ENCODE data around the gene NXPE3. TPM values are rescaled to one million over a fixed set of nuclear protein-coding genes. Genes with fewer than 3 reads are reported as not detected.

NXPE3 gene
- total and polyA plus RNA-seq, 2 of the 8 experiments (the other 6 are each of a cell fraction or from before 2014, with no cell fraction given): 10.9 to 22.7 TPM

DNA sequence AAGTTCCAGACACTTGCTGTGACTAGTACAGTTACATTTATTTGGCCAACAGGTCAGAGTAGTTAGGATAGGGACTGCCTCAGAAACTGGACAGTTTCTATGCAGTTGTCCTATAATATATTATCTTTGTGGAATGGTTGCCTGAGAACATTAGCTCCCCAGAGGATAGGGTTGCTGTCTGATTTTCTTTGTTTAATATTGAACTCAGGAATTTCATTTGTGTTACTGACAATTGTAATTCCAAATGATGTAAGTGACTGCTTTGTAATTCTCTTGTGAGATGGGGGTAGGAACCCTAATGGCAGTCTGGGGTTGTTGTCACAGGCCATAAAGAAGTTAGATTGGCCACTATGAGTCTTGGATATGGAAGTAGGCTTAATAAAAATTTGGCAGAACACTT is 2.2 kb downstream of the NXPE3 start:
- peaks cover 0 to 7% (median 4%) of the 10 kb centered on the region in 4 experiments; a peak in 4 of 7 replicates for H3K27me3 ChIP-seq (replicated peaks in 1 of 4; ENCODE audit: control insufficient read depth in 3 of 4, extremely low read depth in 1 of 4, insufficient read depth in 3 of 4, low read length in 3 of 4)
- no peak overlapping the region for H4K91ac ChIP-seq (replicated peaks; ENCODE audit: insufficient read length, low read length)
- no peak overlapping the region for H3K9ac ChIP-seq (replicated peaks in 1 of 4; ENCODE audit: extremely low read depth in 1 of 4, low read depth in 3 of 4, low read length in 3 of 4)
- H3K23ac ChIP-seq (ENCODE audit: insufficient read length): no peak overlapping the region
- H3K4me2 ChIP-seq (ENCODE audit: insufficient read depth in 1 of 2, low read depth in 2 of 2, low read length in 2 of 2): peak overlapping the region; percentile 77 to 96
- no peak overlapping the region for H2BK20ac ChIP-seq (ENCODE audit: low read length)
- CTCF ChIA-PET (ENCODE audit: partially characterized antibody): interaction anchor here (1.0 kb wide), 1 partner anchor 14 kb away, joined by 3 read pairs; no protein-coding TSS in a partner anchor
- H3K4ac ChIP-seq (replicated peaks; ENCODE audit: insufficient read length, low read depth, low read length): no peak overlapping the region
- H2AFZ ChIP-seq (ENCODE audit: low read length): no peak overlapping the region
- no peak overlapping the region for H4K5ac ChIP-seq (ENCODE audit: insufficient read length, low read depth, low read length)
- no peak overlapping the region for H3K56ac ChIP-seq (replicated peaks; ENCODE audit: insufficient read length, low read depth, low read length)
- H3K4me1 ChIP-seq (replicated peaks in 1 of 4; ENCODE audit: control insufficient read depth in 3 of 4, insufficient read depth in 4 of 4, low read length in 3 of 4): peaks cover 5 to 11% (median 6%) of the 10 kb centered on the region in 4 experiments; a peak in 6 of 7 replicates
- no peak overlapping the region for H3K18ac ChIP-seq (ENCODE audit: extremely low read depth, low read length)
- no peak overlapping the region for H2BK15ac ChIP-seq (ENCODE audit: low read length)
- no peak overlapping the region for H3K14ac ChIP-seq (ENCODE audit: insufficient read length)
- H2BK120ac ChIP-seq (replicated peaks; ENCODE audit: low read depth, low read length): no peak overlapping the region
- H3K79me1 ChIP-seq (ENCODE audit: low read depth, low read length): no peaks in the 10 kb centered on the region
- H3K9me3 ChIP-seq (ENCODE audit: insufficient read depth in 2 of 2, low read depth in 1 of 2, low read length in 1 of 2): no peaks in the 10 kb centered on the region
- FAIRE-seq (no peak), DNase-seq (ENCODE audit: low read depth in 1 of 2, low spot score in 2 of 2) (no peak)
- peaks cover 0 to 10% of the 10 kb centered on the region in 2 experiments; a peak in 1 of 4 replicates for H3K79me2 ChIP-seq (ENCODE audit: control insufficient read depth in 1 of 2, insufficient read depth in 2 of 2, low read length in 2 of 2)
- H4K20me1 ChIP-seq (replicated peaks in 1 of 2; ENCODE audit: control insufficient read depth in 1 of 2, insufficient read depth in 2 of 2, low read length in 2 of 2): no peaks in the 10 kb centered on the region
- POLR2A ChIA-PET (ENCODE audit: partially characterized antibody): no interaction called here
- H3K23me2 ChIP-seq (ENCODE audit: low read depth, low read length): peaks cover 8% of the 10 kb centered on the region
- no peak overlapping the region for H4K8ac ChIP-seq (ENCODE audit: extremely low read depth, insufficient read depth, low read length)
- peak overlapping the region in 1 of 4 experiments; percentile 70; a peak in 1 of 8 replicates for H3K4me3 ChIP-seq (ENCODE audit: extremely low read depth in 1 of 4, insufficient read depth in 2 of 4, low read depth in 3 of 4, low read length in 4 of 4)
- H3K27ac ChIP-seq (ENCODE audit: low read depth, low read length): no peak overlapping the region
- H2BK12ac ChIP-seq (ENCODE audit: low read depth, low read length): no peak overlapping the region
- H2BK5ac ChIP-seq (ENCODE audit: low read depth, low read length): no peak overlapping the region
- TF ChIP-seq EGR1 (IDR thresholded peaks at IDR 0.05; ENCODE audit: borderline replicate concordance, low read depth, low read length): no peak
- TF ChIP-seq RFX5 (IDR thresholded peaks at IDR 0.05; ENCODE audit: borderline replicate concordance, low read depth, low read length): no peak
- no peak for TF ChIP-seq EZH2 (IDR thresholded peaks at IDR 0.05; ENCODE audit: low read depth, low read length, severe bottlenecking)
- TF ChIP-seq JUN (IDR thresholded peaks at IDR 0.05; ENCODE audit: low read depth, low read length): no peak
- no peak for TF ChIP-seq SP2 (IDR thresholded peaks at IDR 0.05; ENCODE audit: low read length)
- TF ChIP-seq RNF2 (IDR thresholded peaks at IDR 0.05; ENCODE audit: borderline replicate concordance, low read depth, low read length, missing control alignments, poor library complexity, severe bottlenecking): no peak
- no peak for TF ChIP-seq HDAC2 (IDR thresholded peaks at IDR 0.05; ENCODE audit: borderline replicate concordance in 1 of 2, low read depth in 2 of 2, low read length in 2 of 2)
- no peak for TF ChIP-seq POU5F1 (IDR thresholded peaks at IDR 0.05; ENCODE audit: low read depth, low read length)
- no peak for TF ChIP-seq CHD2 (IDR thresholded peaks at IDR 0.05; ENCODE audit: low read length)
- H2AK5ac ChIP-seq (ENCODE audit: low read depth, low read length): no peak overlapping the region
- peaks cover 4 to 31% (median 18%) of the 10 kb centered on the region in 4 experiments; a peak in 7 of 8 replicates for H3K36me3 ChIP-seq (ENCODE audit: control insufficient read depth in 2 of 4, insufficient read depth in 4 of 4, low read length in 3 of 4)
